B cell (primary cell): Measurements from ENCODE around the gene CCDC85C. TPM values are rescaled to one million over a fixed set of nuclear protein-coding genes. Genes with fewer than 3 reads are reported as not detected.

Source experiments
- ATAC-seq: fragments of 200-7000 bp; cut with Tn5 transposase; one replicate; pipeline ENCODE4 v1.10.0; 2021; ENCODE audit warnings: low read depth, mild to moderate bottlenecking, moderate number of reproducible peaks, moderate library complexity
- CTCF ChIA-PET: fragments of 350-600 bp; sonication (Branson Sonifier 250); formaldehyde crosslinking; loops from one replicate; lab custom pipeline; 2021; ENCODE audit warnings: antibody characterized with exemption, inconsistent platforms; lab: Charles Lee
- POLR2A ChIA-PET: fragments of 350-600 bp; sonication (Branson Sonifier 250); formaldehyde crosslinking; loops from one replicate; lab custom pipeline; 2021; ENCODE audit warnings: antibody characterized with exemption; lab: Charles Lee
- DNase-seq: peaks from one replicate; pipeline ENCODE4 v3.0.0; 2013
- H2AFZ ChIP-seq: 2 replicates; pipeline ENCODE4 v1.6.1; 2012; ENCODE audit warnings: mild to moderate bottlenecking, low read depth, low read length; ENCODE audit not compliant: insufficient read depth, poor library complexity, severe bottlenecking
- H3K27ac ChIP-seq, 2 donors: 1 replicate in 1 of 2; 2 replicates in 1 of 2; pipeline ENCODE4 v1.5.1; 2012 to 2013; ENCODE audit warnings: low read length in 2 of 2, mild to moderate bottlenecking in 2 of 2, moderate library complexity in 1 of 2
- H3K27me3 ChIP-seq, 4 experiments: fragments of 200-600 bp in 1 of 4; sonication (generic) in 1 of 4; replicated peaks in 1 of 4; 1 replicate in 2 of 4; 2 replicates in 2 of 4; pipeline versions ENCODE4 v1.6.1 to v1.7.0; 2013 to 2016; ENCODE audit warnings: low read length in 3 of 4, mild to moderate bottlenecking in 2 of 4, mixed read lengths in 1 of 4, moderate library complexity in 1 of 4; ENCODE audit not compliant: insufficient read depth in 4 of 4, control insufficient read depth in 3 of 4; ENCODE audit errors: control extremely low read depth in 1 of 4
- H3K36me3 ChIP-seq, 2 experiments: replicated peaks in 1 of 2; 1 replicate in 1 of 2; 2 replicates in 1 of 2; pipeline versions ENCODE4 v1.6.1 to v1.7.1; 2013; ENCODE audit warnings: low read length in 1 of 2; ENCODE audit not compliant: insufficient read depth in 2 of 2, control insufficient read depth in 1 of 2; ENCODE audit errors: control extremely low read depth in 1 of 2, extremely low read depth in 1 of 2
- H3K4me1 ChIP-seq, 2 donors: fragments of 200-600 bp in 1 of 2; sonication (generic) in 1 of 2; 1 replicate in 1 of 2; 2 replicates in 1 of 2; pipeline versions ENCODE4 v1.5.1 to v1.6.1; 2013 to 2017; ENCODE audit warnings: low read length in 2 of 2; ENCODE audit not compliant: control insufficient read depth in 2 of 2, insufficient read depth in 2 of 2
- H3K4me2 ChIP-seq: replicated peaks from 2 replicates; pipeline ENCODE3; 2012; ENCODE audit warnings: mild to moderate bottlenecking, low read depth, low read length; ENCODE audit not compliant: poor library complexity, severe bottlenecking
- H3K4me3 ChIP-seq, 5 experiments: fragments of 200-600 bp in 1 of 5; sonication (generic) in 1 of 5; 1 replicate in 3 of 5; 2 replicates in 2 of 5; pipeline versions ENCODE4 v1.5.1 to v1.7.0; 2011 to 2016; ENCODE audit warnings: low read length in 4 of 5, mild to moderate bottlenecking in 4 of 5, low read depth in 2 of 5, control low read depth in 1 of 5, moderate library complexity in 1 of 5; ENCODE audit not compliant: insufficient read depth in 1 of 5; ENCODE audit errors: control extremely low read depth in 1 of 5, extremely low read depth in 1 of 5
- H3K79me2 ChIP-seq: fragments of 200-600 bp; sonication (generic); one replicate; pipeline ENCODE4 v1.6.0; 2016; ENCODE audit warnings: low read length; ENCODE audit not compliant: control insufficient read depth, insufficient read depth
- H3K9ac ChIP-seq: fragments of 200-600 bp; sonication (generic); 2 replicates; pipeline ENCODE4 v1.6.1; 2017; ENCODE audit warnings: mild to moderate bottlenecking, low read length, moderate library complexity
- H3K9me3 ChIP-seq, 3 donors: one replicate each; pipeline versions ENCODE4 v1.6.1 to v1.7.1; 2013; ENCODE audit warnings: low read length in 2 of 3; ENCODE audit not compliant: control insufficient read depth in 2 of 3, insufficient read depth in 1 of 3; ENCODE audit errors: control extremely low read depth in 1 of 3
- H4K20me1 ChIP-seq: 2 replicates; pipeline ENCODE4 v1.6.0; 2012; ENCODE audit warnings: mild to moderate bottlenecking, low read length; ENCODE audit not compliant: insufficient read depth, control insufficient read depth, poor library complexity, severe bottlenecking
- H3K27ac Mint-ChIP-seq: one replicate; pipeline ENCODE4 v1.8.0; 2021; ENCODE audit warnings: mixed read lengths
- H3K27me3 Mint-ChIP-seq: one replicate; pipeline ENCODE4 v1.8.0; 2021; ENCODE audit warnings: mixed read lengths
- H3K4me1 Mint-ChIP-seq: one replicate; pipeline ENCODE4 v1.8.0; 2021; ENCODE audit warnings: mixed read lengths
- H3K4me3 Mint-ChIP-seq: one replicate; pipeline ENCODE4 v1.8.0; 2021; ENCODE audit warnings: mixed read lengths
- H3K9me3 Mint-ChIP-seq: one replicate; pipeline ENCODE4 v1.8.0; 2022; ENCODE audit warnings: mixed read lengths; ENCODE audit not compliant: insufficient read depth
- CTCF ChIP-seq: fragments of 200-600 bp; IDR thresholded peaks from one replicate; pipeline ENCODE4 v1.8.0; 2022; ENCODE audit warnings: antibody characterized with exemption, mild to moderate bottlenecking
- EZH2 ChIP-seq: IDR thresholded peaks from 2 replicates; pipeline ENCODE4 v1.6.1; 2012; ENCODE audit warnings: borderline replicate concordance, low read depth, mild to moderate bottlenecking, moderate library complexity, low read length; ENCODE audit not compliant: insufficient read depth, poor library complexity, severe bottlenecking
- WGBS: methylation state at CpG from one replicate; pipeline ENCODE4 v1.1.5; 2013; ENCODE audit warnings: missing lambda C conversion rate; ENCODE audit not compliant: insufficient coverage; 5-methylcytosine and 5-hydroxymethylcytosine counted together
- intact Hi-C: fragments of 100-400 bp; cut with micrococcal nuclease; formaldehyde crosslinking; loops from one replicate; pipeline ENCODE4 v1.10.0; 2022
- polyA plus RNA-seq: library from polyadenylated mRNA; depleted of rRNA; stranded (reverse); fragments of >200 nt; gene quantifications from 2 replicates; pipeline ENCODE4 v1.2.3, GENCODE V29; 2012
- total RNA-seq, 2 donors: library from RNA; stranded (reverse); fragments of 120-200 nt in 1 of 2; gene quantifications; 1 replicate in 1 of 2; 2 replicates in 1 of 2; pipeline versions ENCODE4 v1.2.3 to v1.2.4, GENCODE V29; 2013 to 2022

CCDC85C gene
- total and polyA plus RNA-seq, 2 donors (not counting 1 experiment from before 2014, with no cell fraction given), result 0.52 to 2.7 TPM

GRCh38 chr14:99599393-99599792 is 4.6 kb downstream of the CCDC85C start:
- 74% methylated on average over 4 of the region's 6 CpGs for WGBS
- POLR2A ChIA-PET, result no interaction called here
- Mint-ChIP-seq H3K4me1 (peaks cover 17% of the 10 kb centered on the region), H3K4me3 (no peak overlapping the region), H3K9me3 (no peaks in the 10 kb centered on the region), H3K27ac (no peak overlapping the region), H3K27me3 (peaks cover 7% of the 10 kb centered on the region)
- no peak overlapping the region for H3K4me3 ChIP-seq
- H3K27me3 ChIP-seq, result peaks cover 0 to 12% (median 5%) of the 10 kb centered on the region in 4 experiments
- DNase-seq (no peak), ATAC-seq (no peak)
- no peaks in the 10 kb centered on the region for H3K79me2 ChIP-seq
- H3K4me1 ChIP-seq, result peaks cover 0 to 14% of the 10 kb centered on the region in 2 donors
- no peaks in the 10 kb centered on the region for H3K9me3 ChIP-seq
- intact Hi-C loops, result no loop called here
- H2AFZ ChIP-seq, result no peak overlapping the region
- no peak overlapping the region for H3K9ac ChIP-seq
- no peaks in the 10 kb centered on the region for H4K20me1 ChIP-seq
- CTCF ChIA-PET, result no interaction called here
- H3K4me2 ChIP-seq, result no peak overlapping the region
- TF ChIP-seq EZH2, result no peak
- TF ChIP-seq CTCF, result no peak
- H3K27ac ChIP-seq, result no peak overlapping the region
- H3K36me3 ChIP-seq, result no peaks in the 10 kb centered on the region

GRCh38 chr14:99598774-99599173 is 5.2 kb downstream of the CCDC85C start:
- H3K27ac Mint-ChIP-seq, result no peak overlapping the region
- H3K4me1 ChIP-seq, result peaks cover 0 to 14% of the 10 kb centered on the region in 2 donors

More at GRCh38 chr14:99598774-99599173, 5.2 kb downstream of the CCDC85C start:
- Histone ChIP-seq H4K20me1 (no peaks in the 10 kb centered on the region), H3K9me3 (no peaks in the 10 kb centered on the region), H2AFZ (no peak overlapping the region), H3K9ac (no peak overlapping the region), H3K4me3 (no peak overlapping the region), H3K36me3 (no peaks in the 10 kb centered on the region), H3K27me3 (peaks cover 0 to 12% (median 5%) of the 10 kb centered on the region in 4 experiments), H3K79me2 (no peaks in the 10 kb centered on the region), H3K27ac (no peak overlapping the region), H3K4me2 (no peak overlapping the region)
- DNase-seq (no peak), ATAC-seq (no peak)
- peaks cover 7% of the 10 kb centered on the region for H3K27me3 Mint-ChIP-seq
- peaks cover 17% of the 10 kb centered on the region for H3K4me1 Mint-ChIP-seq
- TF ChIP-seq EZH2, result no peak
- no peak for TF ChIP-seq CTCF
- H3K4me3 Mint-ChIP-seq, result no peak overlapping the region
- WGBS, result 100% methylated on average over 2 of the region's 3 CpGs
- CTCF ChIA-PET, result no interaction called here
- POLR2A ChIA-PET, result no interaction called here
- H3K9me3 Mint-ChIP-seq, result no peaks in the 10 kb centered on the region
- intact Hi-C loops, result no loop called here
